ENCODE measurements around the gene OR52E6.

DNA sequence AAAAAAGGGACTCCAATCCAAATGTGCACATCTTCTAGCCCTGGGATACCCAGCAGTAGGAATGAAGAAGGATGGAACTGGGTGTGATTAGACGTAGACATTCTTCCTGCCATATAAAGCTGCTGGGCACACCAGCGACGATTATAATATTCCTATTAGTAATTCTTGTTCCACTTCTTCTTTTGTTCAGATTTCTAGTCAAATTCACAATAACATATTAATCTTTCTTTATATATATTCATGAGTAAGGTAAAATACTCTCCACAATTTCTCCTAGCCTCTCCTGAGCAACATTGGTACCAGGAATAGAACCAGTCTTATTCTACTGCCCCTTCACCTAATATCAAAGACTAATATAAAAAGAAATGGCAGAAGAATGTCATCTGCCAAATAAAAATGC is 15.9 kb upstream of the OR52E6 start, which contains the start of gene OR52E8:
- TF ChIP-seq POLR2A (IDR thresholded peaks at IDR 0.05) (no peak), POLR2AphosphoS5 (IDR thresholded peaks at IDR 0.05) (no peak)

All from spleen (tissue), 3 donors.